ENCODE results near the gene NRG2.

The NRG2 gene

DNA sequence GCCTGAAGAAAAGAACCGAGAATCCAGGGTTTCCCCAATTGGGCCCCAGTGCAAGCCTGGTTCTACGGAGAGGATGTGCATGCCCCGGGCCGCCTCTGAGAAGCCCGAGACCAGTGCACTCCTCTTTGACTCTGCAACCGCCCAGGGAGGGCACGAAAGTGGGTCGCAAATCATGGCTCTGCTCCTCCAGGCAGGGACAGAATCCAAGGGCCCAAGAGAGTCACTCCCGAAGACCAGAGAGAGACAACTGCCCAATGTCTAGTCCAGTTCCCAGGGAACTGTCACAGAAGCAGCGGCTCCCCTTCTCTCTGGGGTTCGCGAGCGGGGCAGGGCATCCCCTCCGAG lies 139.7 kb downstream of the NRG2 start:
- no peak for DNase-seq (ENCODE audit: low read depth)

- no peak for DNase-seq (ENCODE audit: low read depth)
Observed at GRCh38 chr5:139901986-139902385, 141.1 kb downstream of the NRG2 start.

DNA sequence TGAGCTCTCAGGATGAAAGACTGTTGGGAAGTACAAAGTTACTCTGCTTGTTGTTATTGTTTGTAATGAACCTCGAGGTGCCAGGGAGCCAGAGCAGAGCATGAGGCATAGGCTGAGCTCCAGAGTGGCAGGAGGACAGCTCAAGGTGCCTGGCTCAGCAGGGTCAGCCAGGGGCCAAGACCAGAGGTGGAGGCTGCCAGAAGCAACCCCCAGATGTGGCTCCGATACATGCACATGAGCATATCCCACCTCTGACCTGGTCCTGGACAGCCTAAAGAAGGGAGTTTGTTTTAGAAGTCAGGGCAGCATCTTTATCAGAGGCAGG lies 141.9 kb downstream of the NRG2 start:
- DNase-seq (ENCODE audit: low read depth) = no peak

DNA sequence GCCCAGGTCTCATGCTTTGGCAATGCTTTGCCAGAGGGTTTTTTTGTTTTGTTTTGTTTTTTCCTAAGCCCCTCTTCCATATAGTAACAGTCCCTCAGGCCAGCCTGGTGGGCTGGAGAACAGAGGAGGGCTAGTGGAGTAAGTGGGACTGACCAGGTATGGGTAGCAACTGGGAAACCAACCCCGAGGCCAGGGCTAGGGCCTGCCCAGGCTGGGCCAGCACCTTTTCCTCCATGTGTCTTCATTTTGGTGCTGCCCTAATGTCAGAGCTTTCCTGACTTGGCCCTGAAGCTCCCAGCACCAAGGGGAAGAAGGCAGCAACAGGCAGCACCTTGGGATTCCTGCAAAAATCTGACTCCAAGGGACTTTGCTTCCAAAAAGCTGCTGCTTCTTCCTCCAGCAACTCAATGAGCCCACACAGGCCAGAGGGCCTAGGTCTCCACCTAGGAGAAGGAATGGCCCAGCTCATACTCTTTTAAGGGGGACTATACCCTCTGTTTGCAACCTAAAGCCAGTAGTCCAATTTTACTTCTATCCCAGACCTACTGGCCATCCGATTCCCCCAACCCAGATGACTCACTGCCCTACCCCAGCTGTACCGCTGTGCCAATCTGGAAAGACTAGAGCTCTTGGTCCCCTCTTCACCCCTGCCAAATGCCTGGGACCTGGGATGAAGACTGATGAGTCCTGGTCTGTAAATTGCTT lies 142.4 kb downstream of the NRG2 start:
- no peak for DNase-seq (ENCODE audit: low read depth)

DNA sequence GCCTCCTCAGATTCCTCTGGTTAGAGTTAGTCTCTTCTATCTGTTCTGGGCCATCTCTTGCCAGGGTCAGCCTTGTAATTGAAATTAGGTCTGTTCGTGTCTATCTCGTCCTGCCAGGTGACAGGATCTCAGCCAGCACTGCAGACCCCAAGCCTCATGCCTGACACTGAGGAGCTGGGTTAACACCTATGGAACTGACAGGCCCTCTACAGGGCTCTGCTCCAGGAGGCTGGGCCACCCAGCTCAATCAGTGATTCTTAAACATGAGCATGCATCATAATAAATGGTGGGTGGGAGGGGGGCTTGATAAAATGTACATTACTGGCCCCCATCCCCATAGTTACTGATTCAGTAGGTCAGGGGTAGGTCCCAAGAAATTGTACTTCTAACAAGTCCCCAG lies 144.1 kb downstream of the NRG2 start:
- no peak for DNase-seq (ENCODE audit: low read depth)

DNA sequence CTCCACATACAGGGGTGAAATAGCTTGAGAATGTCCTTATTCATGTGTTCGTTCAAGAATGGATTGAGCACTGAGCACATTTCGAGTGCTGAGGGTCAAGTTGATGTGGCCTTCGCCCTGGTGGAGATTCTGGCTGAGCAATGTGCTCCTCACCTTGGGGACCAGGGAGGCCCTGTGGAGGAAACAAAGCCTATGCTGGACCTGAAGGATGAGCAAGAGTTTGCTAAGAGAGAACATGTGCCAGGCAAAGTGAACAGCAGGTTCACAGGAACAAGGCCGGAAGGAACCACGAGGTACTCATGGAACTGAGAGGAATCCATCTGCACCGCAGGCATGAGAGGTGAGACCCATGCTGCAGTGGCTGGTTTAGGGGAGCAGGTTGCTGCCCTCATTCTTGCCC lies 145.1 kb downstream of the NRG2 start:
- DNase-seq (ENCODE audit: low read depth) = no peak

GRCh38 chr5:139897342-139897741 lies 145.8 kb downstream of the NRG2 start:
- DNase-seq (ENCODE audit: low read depth) = no peak

GRCh38 chr5:139896718-139897117 lies 146.4 kb downstream of the NRG2 start:
- DNase-seq (ENCODE audit: low read depth) = no peak

DNA sequence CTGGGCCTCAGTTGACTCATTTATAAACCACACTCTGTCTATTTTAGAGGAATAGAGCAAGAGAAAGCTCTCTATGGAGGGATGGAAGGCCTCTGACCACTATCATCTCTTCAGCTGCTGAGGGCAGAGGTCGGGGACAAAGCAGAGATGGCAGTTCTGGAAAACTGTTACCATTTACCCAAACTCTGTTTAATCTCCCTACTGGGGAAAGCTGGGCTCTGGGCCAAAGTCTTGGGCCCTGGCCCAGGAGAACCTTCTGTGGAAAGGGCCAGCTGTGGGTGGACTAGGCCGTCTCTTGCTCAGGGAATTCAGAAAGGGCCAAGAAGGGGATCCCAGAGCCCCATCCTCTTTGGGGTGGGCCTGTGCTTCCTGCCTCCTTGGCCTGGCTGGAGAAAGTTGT lies 147.5 kb downstream of the NRG2 start:
- DNase-seq (ENCODE audit: low read depth) = no peak

DNA sequence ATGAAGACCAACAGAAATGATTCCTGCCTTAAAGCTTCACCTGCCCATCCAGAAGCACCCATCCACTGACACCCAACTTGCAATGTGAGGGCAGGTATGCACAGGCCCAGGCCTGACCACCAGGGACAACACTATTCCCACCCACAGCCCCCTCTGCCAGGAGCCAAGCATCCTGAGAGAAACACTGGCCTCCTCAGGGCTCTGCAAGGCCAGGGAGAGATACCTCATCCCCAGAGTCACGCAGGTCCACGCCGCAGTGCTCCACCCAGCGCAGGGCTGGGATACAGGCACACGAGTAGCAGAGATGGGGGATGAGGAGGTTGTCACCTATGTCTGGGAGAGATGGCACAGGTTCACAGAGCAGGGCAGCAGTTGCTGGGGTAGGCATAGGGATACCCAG lies 148.1 kb downstream of the NRG2 start:
- DNase-seq (ENCODE audit: low read depth) = no peak

DNA sequence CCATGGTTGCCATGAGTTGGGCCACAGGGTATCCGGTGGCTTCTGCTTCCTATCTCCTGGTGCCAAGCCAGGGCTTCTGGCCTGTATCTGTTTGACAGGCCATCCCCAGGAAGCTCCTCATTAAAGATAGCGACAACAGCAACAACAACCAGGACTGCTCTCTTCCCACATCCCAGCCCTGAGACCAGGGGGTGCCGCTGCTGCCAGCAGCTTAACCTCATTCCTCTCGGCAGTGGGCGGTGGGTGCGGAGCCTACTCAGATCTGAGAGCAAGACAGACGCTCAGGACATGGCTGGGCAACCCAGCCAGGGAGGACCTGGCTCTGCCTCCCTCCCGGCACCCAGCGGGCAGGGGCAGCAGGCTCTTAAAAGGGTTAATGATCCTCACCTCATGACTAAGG lies 149.2 kb downstream of the NRG2 start:
- DNase-seq (ENCODE audit: low read depth) = no peak

GRCh38 chr5:139889410-139889809 lies 153.7 kb downstream of the NRG2 start:
- no peak for DNase-seq (ENCODE audit: low read depth)

GRCh38 chr5:139888370-139888769 lies 154.7 kb downstream of the NRG2 start:
- DNase-seq (ENCODE audit: low read depth) = no peak

- DNase-seq (ENCODE audit: low read depth) = no peak
Observed at GRCh38 chr5:139886213-139886612, 156.9 kb downstream of the NRG2 start.

DNA sequence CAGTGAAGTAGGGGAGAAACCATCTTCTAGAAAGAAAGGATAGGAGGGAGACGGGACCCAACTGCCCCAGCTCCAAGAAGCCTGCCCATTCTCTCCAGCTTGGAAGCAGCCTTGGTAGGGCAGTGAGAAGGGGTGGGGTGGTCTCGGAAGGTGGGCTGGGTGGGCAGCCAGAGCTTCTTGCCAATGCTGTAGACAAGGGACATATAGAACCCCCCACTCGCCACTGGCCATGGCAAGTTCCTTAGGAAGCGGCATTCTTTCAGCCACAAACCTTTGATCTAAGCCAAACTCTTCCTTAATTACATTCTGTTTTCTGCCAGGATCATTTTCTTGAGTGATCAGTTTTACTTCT lies 157.3 kb downstream of the NRG2 start:
- no peak for DNase-seq (ENCODE audit: low read depth)

DNA sequence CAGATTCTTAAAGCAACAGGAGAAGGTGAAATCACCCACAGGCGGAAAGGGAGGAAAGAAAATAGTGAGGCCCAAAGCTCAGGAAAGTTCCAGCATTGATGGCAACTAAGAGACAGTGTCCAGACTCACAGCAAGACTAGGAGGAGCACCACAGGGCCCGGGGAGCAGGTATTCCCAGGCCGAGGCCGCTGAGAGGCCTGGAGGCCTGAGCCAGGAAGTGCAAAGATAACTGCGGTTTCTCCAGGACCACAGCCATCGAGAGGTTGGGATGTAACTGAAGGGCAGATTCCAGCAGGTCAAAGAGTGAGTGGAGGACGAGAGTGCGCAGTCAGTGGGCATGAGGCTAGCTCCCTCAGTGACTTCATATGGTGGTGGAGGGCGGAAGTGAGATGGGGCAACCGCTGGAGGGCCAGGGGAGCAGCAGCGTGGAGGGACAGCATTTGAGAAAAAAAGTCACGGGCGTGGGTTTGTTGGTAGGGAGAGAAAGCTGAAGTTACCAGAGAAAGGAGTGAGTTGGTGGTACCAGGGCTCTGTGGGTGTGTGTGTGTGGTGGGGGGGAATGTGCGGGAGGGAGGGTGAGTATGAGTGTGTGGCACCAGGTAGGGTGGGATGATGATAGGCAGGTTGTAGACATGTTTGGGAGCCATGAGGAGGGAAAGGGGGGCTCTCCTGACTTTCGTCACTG lies 157.8 kb downstream of the NRG2 start:
- no peak for DNase-seq (ENCODE audit: low read depth)

DNA sequence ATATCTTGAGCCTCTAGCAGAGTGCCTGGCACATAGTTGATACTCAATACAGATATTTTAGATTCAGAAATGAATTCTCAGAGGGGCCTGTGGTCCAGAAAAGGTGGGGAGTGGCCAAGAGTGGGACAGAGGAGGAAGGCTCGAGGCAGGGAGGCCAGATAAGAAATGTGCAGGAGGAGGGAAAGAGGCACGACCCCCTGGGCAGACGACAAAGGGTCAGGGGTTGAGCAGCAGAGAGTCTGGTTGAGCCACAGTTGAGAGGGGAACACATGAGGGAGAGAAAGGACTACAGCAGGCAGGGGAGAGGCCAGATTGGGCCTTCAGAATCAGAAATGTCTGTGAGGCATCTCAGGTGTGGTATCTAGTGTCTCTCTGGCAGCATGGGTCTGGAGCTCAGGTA lies 158.4 kb downstream of the NRG2 start:
- no peak for DNase-seq (ENCODE audit: low read depth)

- no peak for DNase-seq (ENCODE audit: low read depth)
Observed at GRCh38 chr5:139884144-139884543, 159.0 kb downstream of the NRG2 start.

DNA sequence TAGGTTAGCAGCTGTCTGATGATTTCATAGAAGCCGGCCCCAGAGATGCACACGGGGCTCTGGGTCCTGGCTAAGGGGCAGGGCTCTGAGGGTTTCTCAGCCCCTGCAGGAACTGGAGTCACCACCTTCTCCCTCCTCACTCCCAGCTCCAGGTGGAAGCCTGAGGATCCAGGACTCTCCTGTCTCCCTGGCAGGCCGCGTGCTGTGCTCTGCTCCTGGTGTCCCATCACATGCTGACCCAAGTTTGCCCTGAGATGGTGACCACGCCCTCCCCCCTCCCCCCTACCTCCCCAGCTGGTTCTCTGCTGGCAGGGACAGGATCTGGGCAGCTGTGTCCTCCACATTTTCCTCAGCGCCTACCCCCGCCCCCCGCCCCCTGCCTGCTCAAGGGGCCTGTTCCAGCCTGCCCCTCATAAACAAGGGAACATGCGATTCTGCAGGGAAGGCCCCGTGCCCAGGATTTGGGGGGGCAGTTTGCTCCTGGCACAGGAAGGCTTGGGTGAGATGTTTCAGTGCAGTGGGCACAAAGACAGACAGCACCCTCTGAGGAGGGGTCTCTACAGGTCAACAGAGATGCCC lies 160.0 kb downstream of the NRG2 start:
- no peak for DNase-seq (ENCODE audit: low read depth)

DNA sequence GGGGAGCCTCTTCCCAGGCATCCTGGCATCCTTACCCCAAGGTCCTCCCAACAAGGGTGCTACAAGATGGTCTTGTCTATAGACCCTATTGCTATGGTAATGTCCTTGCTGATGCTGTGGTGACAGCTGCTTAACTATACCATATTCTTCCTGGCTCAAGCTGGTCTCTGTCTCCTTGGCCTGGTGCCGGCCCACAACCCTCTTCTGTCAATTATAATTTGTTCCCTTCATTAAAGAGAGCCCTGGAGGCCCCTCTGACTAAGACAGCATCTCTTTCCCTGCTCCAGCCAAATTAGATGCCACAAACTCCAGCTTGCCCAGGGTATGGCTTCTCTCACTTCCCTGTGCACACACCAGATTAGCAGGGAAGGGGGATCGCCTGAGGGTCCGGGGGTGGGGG lies 160.8 kb downstream of the NRG2 start:
- DNase-seq (ENCODE audit: low read depth) = no peak

DNA sequence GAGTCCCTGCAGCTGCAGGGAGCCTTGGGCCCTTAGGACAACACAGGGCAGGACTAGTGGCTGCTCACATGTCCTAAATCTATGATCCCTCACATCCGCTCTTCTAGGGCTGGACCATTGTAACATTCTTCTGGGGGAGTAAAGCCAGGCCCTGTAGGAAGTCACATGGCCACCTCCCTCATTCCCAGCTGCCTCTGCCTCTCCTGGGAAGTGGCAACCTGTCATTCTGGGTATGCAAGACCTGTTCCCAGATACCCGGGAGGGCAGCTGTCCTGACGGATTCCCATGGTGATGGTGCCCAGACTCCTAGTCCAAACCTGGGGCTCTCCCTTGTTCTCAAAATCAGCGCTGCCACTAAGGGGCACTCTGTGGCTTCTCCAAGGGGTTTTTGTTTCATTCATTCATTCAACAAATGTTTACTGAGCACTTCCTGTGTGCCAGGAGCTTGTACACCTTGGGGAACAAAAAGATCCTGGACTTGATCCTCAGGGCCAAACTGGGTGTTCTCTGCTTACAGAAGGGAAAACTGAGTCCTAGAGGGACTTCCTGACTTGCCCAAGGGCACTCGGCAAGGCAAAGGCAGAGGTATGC lies 161.9 kb downstream of the NRG2 start:
- no peak for DNase-seq (ENCODE audit: low read depth)

DNA sequence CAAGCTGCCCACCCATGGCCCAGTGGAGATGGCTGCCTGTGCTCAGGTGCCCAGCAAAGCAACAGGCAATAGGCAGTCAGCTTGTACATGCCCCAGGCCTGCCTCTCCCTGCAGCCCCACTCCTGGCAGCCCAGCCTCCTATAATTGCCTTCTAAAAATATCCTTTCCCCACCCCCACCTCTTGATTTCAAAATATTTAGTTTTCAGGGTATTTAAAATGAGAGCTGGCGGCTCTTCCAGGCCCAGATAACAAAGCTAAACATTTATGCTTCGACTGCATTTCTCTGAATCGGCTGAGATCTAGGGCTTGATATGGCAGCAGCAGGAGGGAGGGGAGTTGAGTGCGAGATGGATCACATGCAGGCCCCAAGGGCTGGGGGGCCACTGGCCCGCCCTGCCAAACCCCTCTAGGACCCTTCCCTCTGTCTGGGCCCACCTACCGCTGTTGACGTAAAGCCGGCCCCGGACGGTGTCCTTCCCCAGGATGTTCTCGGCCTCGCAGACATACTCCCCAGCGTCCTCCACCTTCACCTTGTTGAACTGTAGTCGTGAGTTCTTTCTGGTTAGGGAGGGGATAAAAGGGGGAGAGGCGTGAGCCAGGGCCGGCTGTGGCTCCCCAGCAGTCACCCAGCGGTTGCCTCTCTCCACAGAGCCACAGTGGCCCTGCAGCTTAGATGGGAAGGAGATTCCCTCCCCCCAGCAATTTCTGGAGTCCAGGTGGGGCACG lies 162.5 kb downstream of the NRG2 start:
- no peak for DNase-seq (ENCODE audit: low read depth)

GRCh38 chr5:139878093-139878492 lies 165.0 kb downstream of the NRG2 start:
- DNase-seq (ENCODE audit: low read depth) = no peak

Measured in stimulated activated CD8-positive, alpha-beta memory T cell treated with anti-CD3 and anti-CD28 coated beads, Interleukin-7, amount 100 ng/mL, for 24 hours (primary cell).